ENCODE data around the gene ABLIM2.
"Not testable (repeated sequence)": the region's sequence is repeated elsewhere in the genome, so short reads cannot be mapped to it uniquely, and the experiment has no call there.

ABLIM2 gene

DNA sequence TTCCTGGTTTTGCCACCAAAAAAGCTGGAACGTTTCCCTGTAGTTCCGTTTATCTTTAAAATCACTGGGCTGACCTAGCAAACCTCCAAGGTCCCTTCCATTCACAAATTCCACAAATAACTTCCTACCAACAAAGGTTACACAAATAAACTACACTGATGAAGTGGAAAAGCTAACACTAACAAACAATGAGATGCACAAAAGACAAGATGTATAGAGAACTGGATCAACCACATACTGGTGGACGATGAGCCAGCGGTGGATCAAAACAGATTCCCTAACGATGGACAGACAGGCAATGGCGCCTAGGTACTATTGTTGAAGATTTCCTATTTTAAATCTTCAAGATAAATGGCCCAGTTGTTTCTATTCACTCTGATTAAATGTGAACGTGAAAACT, 234.4 kb downstream of the ABLIM2 start:
- DNase-seq = no peak

- DNase-seq = no peak
Observed at GRCh38 chr4:7922466-7922865, 236.1 kb downstream of the ABLIM2 start.

DNA sequence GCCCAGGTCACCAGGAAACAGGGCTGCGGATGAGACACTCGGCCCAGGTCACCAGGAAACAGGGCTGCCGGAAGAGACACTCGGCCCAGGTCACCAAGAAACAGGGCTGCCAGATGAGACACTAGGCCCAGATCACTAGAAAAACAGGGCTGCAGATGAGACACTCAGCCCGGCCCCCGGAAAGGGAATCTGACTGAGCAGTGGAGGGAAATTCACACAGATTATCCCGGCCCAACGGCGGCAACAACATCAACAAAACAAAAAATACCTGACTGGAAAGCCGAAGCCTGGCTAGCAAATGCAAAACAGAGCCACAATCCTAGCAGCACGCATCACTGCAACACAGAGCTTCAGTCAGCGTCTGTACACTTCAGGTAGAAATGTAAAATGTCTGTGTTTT, 239.6 kb downstream of the ABLIM2 start:
- DNase-seq = no peak

GRCh38 chr4:7918187-7918586, 240.4 kb downstream of the ABLIM2 start:
- DNase-seq = not testable (repeated sequence)

DNA sequence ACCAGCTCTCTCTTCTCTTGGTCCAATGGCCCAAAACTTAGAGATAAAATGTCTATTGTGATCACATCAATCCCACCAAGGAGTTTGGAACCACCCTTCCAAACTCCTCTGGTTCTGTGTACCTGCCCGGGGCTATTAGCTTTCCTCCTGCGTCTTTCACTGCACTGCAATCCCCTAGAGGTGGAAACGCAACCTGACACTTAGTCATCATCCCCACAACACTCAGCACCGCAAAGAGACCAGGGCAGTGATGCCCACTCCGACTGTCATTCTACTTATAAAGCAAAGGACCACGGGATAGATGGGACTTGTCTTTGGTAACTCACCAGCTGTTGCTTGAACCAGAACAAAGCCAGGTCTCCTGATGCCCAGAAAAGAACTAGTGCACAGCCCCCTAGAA, 240.9 kb downstream of the ABLIM2 start:
- DNase-seq = no peak

GRCh38 chr4:7915875-7916242, 242.8 kb downstream of the ABLIM2 start:
- DNase-seq = no peak

Data from cortex of kidney (tissue), 1 donor.